ENCODE measurements around the gene OPRPN.

- TF ChIP-seq CTCF (IDR thresholded peaks at IDR 0.05; ENCODE audit: extremely low read depth in 1 of 2, insufficient read depth in 1 of 2, low read depth in 1 of 2, low read length in 2 of 2) (no peak), JUN (IDR thresholded peaks at IDR 0.05; ENCODE audit: borderline replicate concordance, insufficient read depth, insufficient read length, low read depth) (no peak), POLR2A (IDR thresholded peaks at IDR 0.05; ENCODE audit: low read depth, low read length) (no peak), POLR2AphosphoS5 (IDR thresholded peaks at IDR 0.05; ENCODE audit: insufficient read depth, low read depth, low read length) (no peak), MYC (IDR thresholded peaks at IDR 0.05; ENCODE audit: low read depth, low read length) (no peak), EZH2 (IDR thresholded peaks at IDR 0.05; ENCODE audit: borderline replicate concordance, low read depth, low read length, severe bottlenecking) (no peak)
- TF ChIP-seq, protein P1, sequence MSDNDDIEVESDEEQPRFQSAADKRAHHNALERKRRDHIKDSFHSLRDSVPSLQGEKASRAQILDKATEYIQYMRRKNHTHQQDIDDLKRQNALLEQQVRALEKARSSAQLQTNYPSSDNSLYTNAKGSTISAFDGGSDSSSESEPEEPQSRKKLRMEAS (IDR thresholded peaks at IDR 0.05; ENCODE audit: insufficient read depth, insufficient read length) = no peak
These were observed 37.3 kb upstream of the OPRPN start, which contains the start of gene SMR3A for GRCh38 chr4:70360460-70360859.
